GM19193 (cell line): Measurements from ENCODE around the gene SFRP2.

Experiments used
- POLR2A ChIP-seq: IDR thresholded peaks from 4 replicates; pipeline ENCODE4 v1.6.1; 2011; ENCODE audit not compliant: insufficient read depth, insufficient read length; ENCODE audit errors: extremely low read depth

The SFRP2 gene, protein sequence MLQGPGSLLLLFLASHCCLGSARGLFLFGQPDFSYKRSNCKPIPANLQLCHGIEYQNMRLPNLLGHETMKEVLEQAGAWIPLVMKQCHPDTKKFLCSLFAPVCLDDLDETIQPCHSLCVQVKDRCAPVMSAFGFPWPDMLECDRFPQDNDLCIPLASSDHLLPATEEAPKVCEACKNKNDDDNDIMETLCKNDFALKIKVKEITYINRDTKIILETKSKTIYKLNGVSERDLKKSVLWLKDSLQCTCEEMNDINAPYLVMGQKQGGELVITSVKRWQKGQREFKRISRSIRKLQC

DNA sequence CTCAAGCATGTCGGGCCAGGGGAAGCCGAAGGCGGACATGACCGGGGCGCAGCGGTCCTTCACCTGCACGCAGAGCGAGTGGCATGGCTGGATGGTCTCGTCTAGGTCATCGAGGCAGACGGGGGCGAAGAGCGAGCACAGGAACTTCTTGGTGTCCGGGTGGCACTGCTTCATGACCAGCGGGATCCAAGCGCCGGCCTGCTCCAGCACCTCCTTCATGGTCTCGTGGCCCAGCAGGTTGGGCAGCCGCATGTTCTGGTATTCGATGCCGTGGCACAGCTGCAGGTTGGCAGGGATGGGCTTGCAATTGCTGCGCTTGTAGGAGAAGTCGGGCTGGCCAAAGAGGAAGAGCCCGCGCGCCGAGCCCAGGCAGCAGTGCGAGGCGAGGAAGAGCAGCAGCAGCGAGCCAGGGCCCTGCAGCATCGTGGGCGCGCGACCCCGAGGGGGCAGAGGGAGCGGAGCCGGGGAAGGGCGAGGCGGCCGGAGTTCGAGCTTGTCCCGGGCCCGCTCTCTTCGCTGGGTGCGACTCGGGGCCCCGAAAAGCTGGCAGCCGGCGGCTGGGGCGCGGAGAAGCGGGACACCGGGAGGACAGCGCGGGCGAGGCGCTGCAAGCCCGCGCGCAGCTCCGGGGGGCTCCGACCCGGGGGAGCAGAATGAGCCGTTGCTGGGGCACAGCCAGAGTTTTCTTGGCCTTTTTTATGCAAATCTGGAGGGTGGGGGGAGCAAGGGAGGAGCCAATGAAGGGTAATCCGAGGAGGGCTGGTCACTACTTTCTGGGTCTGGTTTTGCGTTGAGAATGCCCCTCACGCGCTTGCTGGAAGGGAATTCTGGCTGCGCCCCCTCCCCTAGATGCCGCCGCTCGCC is at the start of gene SFRP2:
SFRP2 (minus strand) TSS at position 671 of the 864 bp plus-strand sequence; CDS start at position 423, 248 bp downstream.
- TF ChIP-seq POLR2A = no peak

DNA sequence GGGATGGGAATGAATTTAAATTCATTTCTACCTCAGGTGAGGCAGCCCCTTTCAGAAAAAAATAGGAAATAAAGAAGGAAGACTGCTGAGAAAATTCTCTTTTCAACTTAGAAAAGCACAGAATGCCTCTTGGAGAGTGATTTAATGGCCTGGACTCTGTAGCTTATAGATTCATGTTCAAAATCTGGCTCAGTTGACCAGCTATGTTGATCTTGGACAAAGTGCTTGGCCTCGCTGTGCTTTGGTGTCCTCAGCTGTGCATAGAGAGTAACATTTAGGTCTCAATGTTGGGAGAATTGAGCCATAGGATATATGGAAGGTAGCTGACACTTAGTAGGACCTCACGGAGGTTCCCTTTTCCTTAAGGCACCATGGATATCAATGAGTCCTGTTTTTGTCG is 49.7 kb upstream of the SFRP2 start:
- TF ChIP-seq POLR2A = no peak

- TF ChIP-seq POLR2A = no peak
Observed at GRCh38 chr4:153834901-153835300, 46.0 kb upstream of the SFRP2 start.

GRCh38 chr4:153832720-153833287 is 43.9 kb upstream of the SFRP2 start:
- TF ChIP-seq POLR2A = no peak

GRCh38 chr4:153832054-153832453 is 43.2 kb upstream of the SFRP2 start:
- TF ChIP-seq POLR2A = no peak

- TF ChIP-seq POLR2A = no peak
Observed at GRCh38 chr4:153831245-153831644, 42.4 kb upstream of the SFRP2 start.

DNA sequence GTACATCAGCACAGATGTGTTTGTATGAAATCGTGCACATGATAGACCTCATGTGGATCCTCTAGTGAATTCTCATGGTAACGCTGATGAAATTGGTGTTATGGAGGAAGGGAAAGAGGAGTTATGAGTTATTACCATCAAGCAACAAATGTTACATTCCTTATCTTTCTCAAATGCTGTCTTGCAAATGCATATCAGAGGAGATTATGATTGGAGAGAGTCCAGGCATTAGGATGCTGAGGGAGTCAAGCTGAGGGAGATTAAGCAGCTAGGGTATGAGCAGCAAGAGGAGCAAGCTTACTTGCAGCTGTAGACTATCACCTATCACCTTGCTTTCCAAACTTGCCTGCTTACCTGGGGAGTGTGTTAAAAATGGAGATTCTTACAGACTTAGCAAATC is 36.8 kb upstream of the SFRP2 start:
- no peak for TF ChIP-seq POLR2A

DNA sequence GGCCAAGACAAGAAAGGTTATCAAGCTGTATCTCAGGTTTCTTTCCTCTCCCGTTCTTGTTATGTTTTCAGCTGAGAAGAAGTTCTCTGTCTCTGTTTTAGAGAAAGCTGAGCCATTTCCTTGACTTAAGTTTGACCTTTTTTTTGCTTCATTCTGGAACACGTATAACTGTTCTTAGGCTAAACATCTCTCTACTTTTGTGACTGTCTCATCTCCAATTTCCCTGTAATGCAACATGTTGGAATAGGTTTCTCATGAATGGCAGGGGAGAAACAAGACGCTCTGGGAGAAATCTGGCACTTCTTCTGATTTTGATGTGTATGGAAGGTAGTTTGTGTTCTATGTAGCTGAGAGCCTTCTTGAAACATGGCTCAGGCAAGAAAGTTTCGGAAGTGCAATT is 36.2 kb upstream of the SFRP2 start:
- no peak for TF ChIP-seq POLR2A

DNA sequence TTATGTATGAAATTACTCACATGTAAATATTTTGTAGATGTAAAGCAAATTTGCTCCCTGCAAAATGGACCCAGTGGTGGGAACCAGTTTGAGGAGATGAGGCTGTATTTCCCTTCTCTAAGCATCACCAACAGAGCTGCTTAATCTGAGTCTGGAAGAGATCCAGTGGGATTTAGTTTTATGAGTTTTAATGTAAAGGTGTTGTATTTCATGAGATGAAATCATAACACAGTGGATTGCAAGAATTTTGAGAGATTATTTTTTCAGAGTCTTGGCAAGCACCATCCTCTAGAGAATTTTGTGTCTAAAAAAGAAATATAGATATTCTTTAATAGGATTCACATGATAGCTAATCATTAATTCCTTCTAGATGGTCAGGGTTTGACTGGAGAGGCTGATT is 35.6 kb upstream of the SFRP2 start:
- no peak for TF ChIP-seq POLR2A

- no peak for TF ChIP-seq POLR2A
Observed at GRCh38 chr4:153823483-153823882, 34.6 kb upstream of the SFRP2 start.

DNA sequence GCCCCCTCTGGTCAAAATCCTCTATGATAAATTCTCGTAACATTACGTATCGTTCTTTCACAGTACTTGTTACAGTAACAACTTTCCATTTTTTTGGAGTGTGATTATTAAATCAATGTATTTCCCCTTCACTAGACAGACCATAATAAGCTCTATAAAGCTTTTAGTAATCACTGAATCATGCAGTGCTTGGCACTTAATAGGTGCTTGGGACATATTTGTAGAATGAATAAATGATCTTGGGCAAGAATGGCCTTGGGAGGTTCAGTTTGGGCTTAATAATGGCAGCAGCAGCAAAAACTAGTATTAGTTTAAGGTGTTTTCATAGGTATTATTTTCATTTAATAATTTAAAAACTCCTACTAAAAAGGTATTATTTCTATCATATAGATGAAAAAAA is 33.4 kb upstream of the SFRP2 start:
- no peak for TF ChIP-seq POLR2A

- no peak for TF ChIP-seq POLR2A
Observed at GRCh38 chr4:153817466-153817865, 28.6 kb upstream of the SFRP2 start.

GRCh38 chr4:153816542-153816941 is 27.7 kb upstream of the SFRP2 start:
- no peak for TF ChIP-seq POLR2A

- TF ChIP-seq POLR2A = no peak
Observed at GRCh38 chr4:153814789-153815188, 25.9 kb upstream of the SFRP2 start.

DNA sequence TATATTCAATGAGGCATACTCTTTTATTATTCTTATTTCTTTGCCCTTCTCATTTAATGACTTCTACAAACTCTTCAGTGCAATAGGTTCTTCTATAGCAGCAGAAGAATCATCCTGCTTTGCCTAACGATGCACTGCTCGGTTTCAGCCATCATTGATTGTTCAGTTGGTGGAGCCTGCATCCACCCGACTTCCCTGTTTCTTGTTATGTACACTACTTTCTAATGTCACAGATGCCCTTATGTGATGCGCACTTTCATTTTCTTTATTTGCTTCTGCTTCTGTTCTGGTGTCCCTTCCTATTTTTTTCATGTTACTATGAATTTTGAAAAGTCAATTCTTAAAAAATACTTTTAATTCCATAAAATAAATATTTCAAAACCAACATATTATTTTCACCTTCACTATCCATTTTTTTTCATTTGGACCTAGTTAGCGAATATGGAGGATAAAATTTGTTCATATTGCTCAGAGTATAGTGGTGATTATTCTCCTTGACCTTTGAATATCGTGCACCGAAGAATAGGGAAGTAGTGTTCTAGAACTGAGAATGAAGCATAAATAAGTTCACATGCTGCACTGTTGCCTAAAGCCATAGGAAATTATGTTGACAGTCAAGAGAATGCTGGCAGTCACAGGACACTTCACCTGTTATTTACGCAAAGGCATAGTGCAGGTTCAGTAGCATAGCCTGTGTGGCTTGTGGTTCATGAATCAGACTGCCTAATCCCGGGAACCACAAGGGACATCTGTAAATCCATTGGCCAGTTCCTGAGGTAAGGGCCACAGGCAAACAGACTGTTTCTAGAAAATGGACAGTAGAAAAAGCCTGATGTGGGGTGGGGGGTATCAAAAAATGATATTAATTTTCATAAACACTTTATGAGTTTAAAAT is 21.3 kb upstream of the SFRP2 start:
- TF ChIP-seq POLR2A = no peak

DNA sequence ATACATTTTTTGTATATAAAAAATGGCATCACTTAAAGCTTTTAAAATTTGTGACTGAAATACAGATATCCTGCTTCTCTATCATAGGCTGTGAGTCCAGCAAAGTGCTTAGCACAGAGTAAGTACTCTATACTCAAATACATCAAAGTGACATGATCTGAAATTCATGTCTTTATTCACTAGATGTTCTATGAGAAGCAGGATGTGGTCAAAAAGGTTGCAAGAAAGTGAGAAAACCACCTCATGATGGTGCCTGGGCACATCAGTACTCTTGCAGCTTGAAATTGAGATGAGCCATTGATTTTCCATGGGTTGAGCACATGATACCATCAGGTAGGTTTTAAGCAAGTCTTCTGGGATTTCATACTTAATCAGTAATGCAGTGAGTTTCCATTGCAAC is 20.4 kb upstream of the SFRP2 start:
- TF ChIP-seq POLR2A = no peak

- no peak for TF ChIP-seq POLR2A
Observed at GRCh38 chr4:153808175-153808574, 19.3 kb upstream of the SFRP2 start.
